ENCODE data around the gene REPIN1. TPM values are rescaled to one million over a fixed set of nuclear protein-coding genes. Genes with fewer than 3 reads are reported as not detected.

REPIN1 gene
- total RNA-seq, 1 experiment from 2014 or later: 106 TPM

DNA sequence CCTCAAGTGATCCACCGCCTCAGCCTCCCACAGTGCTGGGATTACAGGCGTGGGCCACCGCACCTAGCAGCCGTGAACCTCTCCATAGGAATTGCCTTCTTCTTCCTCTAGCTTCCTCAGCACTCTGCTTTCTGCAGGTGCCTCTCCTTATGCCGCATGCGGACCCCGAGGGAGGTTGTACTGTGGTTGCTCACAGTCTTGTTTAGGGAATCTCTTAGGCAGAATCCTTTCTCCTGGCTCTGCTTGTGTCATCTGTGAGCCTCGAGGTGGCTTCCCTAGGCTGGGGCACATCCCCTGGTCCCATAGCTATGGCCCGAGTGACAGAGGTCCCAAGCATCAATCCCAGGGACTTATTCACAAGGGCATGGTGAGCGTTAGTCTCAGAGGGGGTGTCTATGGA, 48.6 kb downstream of the REPIN1 start:
- Histone ChIP-seq H3K14ac (ENCODE audit: insufficient read depth, low read length) (no peak overlapping the region), H3K56ac (ENCODE audit: insufficient read length, low read depth, low read length) (no peak overlapping the region), H4K20me1 (ENCODE audit: control insufficient read depth, insufficient read depth, insufficient read length) (no peaks in the 10 kb centered on the region), H3K9me3 (ENCODE audit: control insufficient read depth, low read depth, low read length) (no peaks in the 10 kb centered on the region), H4K8ac (replicated peaks; ENCODE audit: insufficient read length, low read depth, low read length) (no peak overlapping the region), H3K79me1 (ENCODE audit: insufficient read depth, low read depth, low read length, poor library complexity, severe bottlenecking) (no peaks in the 10 kb centered on the region), H3K27ac (ENCODE audit: insufficient read length, low read depth, low read length) (no peak overlapping the region), H3K4me1 (ENCODE audit: insufficient read depth, low read length) (no peaks in the 10 kb centered on the region; the same call in 1 of the 2 replicates), H3K4ac (ENCODE audit: low read depth, low read length) (no peak overlapping the region), H4K91ac (ENCODE audit: insufficient read length, low read depth, low read length) (no peak overlapping the region), H2BK15ac (ENCODE audit: low read depth, low read length) (no peak overlapping the region), H4K5ac (ENCODE audit: insufficient read length, low read depth, low read length) (no peak overlapping the region), H3T11ph (ENCODE audit: low read length) (no peak overlapping the region), H3K4me2 (ENCODE audit: insufficient read depth, insufficient read length, low read length) (no peak overlapping the region), H2BK120ac (ENCODE audit: low read depth, low read length, poor library complexity, severe bottlenecking) (no peak overlapping the region), H3K23me2 (ENCODE audit: insufficient read length, low read depth, low read length, poor library complexity, severe bottlenecking) (no peaks in the 10 kb centered on the region), H2BK12ac (ENCODE audit: insufficient read length, low read depth, low read length) (no peak overlapping the region), H2AFZ (ENCODE audit: low read length) (no peak overlapping the region), H3K23ac (ENCODE audit: insufficient read length, low read depth, low read length) (no peak overlapping the region), H2AK5ac (ENCODE audit: insufficient read length, low read length) (no peak overlapping the region), H2BK20ac (ENCODE audit: low read depth, low read length, poor library complexity, severe bottlenecking) (no peak overlapping the region), H3K18ac (ENCODE audit: insufficient read length, low read depth, low read length) (no peak overlapping the region), H3K9ac (ENCODE audit: extremely low read depth, insufficient read length, low read length) (no peak overlapping the region), H2BK5ac (ENCODE audit: insufficient read length, low read length) (no peak overlapping the region), H3K79me2 (ENCODE audit: insufficient read depth, low read length) (no peaks in the 10 kb centered on the region), H3K27me3 (ENCODE audit: insufficient read depth, low read length) (no peaks in the 10 kb centered on the region)
- Mint-ChIP-seq H3K4me3 (no peak overlapping the region), H3K4me1 (peaks cover 17 to 27% of the 10 kb centered on the region in 2 experiments), H3K27me3 (ENCODE audit: low read depth) (peaks cover 14% of the 10 kb centered on the region), H3K36me3 (ENCODE audit: insufficient read depth in 1 of 3, low read depth in 3 of 3) (peaks cover 0 to 8% (median 6%) of the 10 kb centered on the region in 3 experiments; a peak in 5 of 7 replicates), H3K27ac (no peak overlapping the region; a peak in 1 of 7 replicates), H3K9me3 (no peaks in the 10 kb centered on the region; a peak in 2 of 5 replicates)
- no CpG with 5 or more reads among the region's 10 CpGs for WGBS (ENCODE audit: extremely low coverage, insufficient read length, low lambda C conversion rate)
- no peak for DNase-seq
- TF ChIP-seq, protein P1, sequence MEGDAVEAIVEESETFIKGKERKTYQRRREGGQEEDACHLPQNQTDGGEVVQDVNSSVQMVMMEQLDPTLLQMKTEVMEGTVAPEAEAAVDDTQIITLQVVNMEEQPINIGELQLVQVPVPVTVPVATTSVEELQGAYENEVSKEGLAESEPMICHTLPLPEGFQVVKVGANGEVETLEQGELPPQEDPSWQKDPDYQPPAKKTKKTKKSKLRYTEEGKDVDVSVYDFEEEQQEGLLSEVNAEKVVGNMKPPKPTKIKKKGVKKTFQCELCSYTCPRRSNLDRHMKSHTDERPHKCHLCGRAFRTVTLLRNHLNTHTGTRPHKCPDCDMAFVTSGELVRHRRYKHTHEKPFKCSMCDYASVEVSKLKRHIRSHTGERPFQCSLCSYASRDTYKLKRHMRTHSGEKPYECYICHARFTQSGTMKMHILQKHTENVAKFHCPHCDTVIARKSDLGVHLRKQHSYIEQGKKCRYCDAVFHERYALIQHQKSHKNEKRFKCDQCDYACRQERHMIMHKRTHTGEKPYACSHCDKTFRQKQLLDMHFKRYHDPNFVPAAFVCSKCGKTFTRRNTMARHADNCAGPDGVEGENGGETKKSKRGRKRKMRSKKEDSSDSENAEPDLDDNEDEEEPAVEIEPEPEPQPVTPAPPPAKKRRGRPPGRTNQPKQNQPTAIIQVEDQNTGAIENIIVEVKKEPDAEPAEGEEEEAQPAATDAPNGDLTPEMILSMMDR (conservative IDR thresholded peaks at IDR 0.05): no peak

All from H9 (cell line).